HG02642 (cell line): ENCODE data around the gene RGS9.
"Not testable (repeated sequence)": the region's sequence is repeated elsewhere in the genome, so short reads cannot be mapped to it uniquely, and the experiment has no call there.

Experiments used
- ATAC-seq: cut with Tn5 transposase; IDR thresholded peaks from one replicate; pipeline ENCODE4 v1.9.1; 2021; ENCODE audit warnings: mild to moderate bottlenecking; ENCODE audit not compliant: unreplicated experiment, poor library complexity

Gene RGS9

GRCh38 chr17:65137021-65137939 is at the start of gene RGS9:
RGS9 (plus strand) TSS chr17:65137370; CDS start chr17:65137541, 171 bp downstream.
- ATAC-seq, result peak; percentile 90

DNA sequence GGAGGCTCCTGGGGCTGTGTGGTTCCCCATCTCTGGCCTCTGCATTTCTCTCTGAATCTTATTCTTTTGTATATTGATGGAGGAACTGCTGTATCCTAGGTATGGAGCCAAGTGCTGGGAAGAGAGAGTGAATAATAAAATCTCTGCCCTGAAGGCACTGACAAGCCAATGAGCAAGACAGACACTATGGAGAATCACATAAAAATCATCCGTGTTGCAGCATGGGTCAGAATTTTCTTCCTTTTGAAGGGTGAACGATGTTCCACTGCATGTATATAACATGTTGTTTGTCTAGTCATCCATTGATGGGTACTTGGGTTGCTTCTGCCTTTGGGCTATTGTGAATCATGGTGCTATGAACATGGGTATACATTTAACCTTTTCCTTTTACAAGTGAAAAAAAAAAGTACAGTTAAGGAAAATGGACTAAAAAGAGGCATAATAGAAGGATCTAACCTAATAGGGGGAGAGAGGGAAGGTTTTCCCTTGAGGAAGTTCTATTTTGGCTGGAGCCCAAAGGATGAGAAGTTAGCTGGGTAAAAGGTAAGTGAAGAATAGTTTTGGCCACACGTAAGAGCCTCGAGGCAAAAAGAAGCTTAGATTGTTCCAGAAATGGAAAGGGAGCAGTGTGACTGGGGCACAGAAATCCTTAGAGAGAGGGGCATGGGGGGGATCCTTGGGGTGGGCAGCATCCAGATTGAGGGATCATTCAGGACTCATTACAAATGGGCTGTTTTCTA is 48.4 kb upstream of the RGS9 start:
- no peak for ATAC-seq

DNA sequence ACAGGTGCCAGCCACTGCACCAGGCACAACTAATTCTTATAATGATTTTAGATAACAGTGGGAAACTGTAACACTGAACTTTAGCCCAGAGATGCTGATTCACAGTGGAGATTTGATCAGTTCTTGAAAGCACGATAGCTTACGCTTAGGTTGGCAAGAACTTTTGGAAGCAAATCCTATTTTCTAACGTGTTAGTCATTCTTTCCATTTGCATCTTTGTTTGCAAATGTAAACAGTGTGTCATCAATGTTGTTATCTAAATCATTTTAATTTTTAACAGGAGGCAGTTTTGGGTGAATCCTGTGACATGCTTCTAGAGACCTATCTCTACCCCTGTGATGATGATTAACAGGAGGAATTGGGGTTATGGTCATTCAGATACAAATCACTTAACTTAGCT is 44.9 kb upstream of the RGS9 start:
- no peak for ATAC-seq

DNA sequence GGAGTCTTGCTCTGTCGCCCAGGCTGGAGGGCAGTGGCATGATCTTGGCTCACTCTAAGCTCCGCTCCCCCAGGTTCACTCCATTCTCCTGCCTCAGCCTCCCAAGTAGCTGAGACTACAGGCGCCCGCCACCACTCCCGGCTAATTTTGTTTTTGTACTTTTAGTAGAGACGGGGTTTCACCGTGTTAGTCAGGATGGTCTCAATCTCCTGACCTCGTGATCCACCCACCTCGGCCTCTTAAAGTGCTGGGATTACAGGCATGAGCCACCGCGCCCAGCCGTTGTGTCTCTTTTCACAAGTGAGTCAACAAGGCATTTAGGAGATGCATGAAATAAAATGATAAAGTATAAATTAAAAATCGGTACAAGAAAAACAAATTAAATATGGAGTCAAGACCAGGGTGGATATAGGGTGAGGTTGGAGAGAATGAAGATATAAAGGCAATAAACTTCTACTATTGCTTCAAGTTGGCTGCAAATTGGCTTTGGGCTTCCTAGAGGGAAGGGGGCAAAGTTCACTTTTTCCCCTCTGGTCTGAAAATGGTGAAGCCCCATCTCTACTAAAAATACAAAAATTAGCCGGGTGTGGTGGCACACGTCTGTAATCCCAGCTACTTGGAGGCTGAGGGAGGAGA is 44.3 kb upstream of the RGS9 start:
- ATAC-seq, result not testable (repeated sequence)

DNA sequence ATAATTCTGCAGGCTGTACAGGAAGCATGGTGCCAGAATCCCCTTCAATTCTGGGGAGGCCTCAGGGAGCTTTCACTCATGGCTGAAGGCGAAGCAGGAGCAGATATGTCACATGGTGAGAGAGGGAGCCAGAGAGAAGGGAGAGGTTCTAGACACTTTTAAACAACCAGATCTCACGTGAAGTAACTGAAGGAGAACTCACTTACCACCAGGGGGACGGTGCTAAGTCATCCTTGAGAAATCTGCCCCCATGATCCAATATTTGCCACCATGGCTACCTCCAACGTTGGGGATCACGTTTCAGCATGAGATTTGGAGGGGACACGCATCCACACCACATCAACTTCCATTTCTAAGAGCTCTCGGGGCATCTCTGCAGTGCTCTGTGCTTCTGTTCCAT is 43.2 kb upstream of the RGS9 start:
- ATAC-seq, result no peak

DNA sequence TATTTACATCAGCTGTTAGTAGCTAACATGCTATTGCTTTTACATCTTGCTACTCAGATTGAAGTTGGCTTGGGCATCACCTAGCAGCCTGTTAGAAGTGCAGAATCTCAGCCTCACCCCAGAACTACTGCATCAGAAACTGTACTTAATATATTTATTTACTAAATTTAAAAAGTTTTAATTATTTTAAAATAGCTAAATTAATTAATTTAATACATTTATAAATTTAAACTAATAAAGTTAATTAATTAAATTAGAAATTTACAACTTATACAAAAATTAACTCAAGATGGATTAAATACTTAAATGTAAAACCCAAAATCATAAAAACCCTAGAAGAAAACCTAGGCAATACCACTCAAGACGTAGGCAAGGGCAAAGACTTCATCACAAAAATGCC is 41.7 kb upstream of the RGS9 start:
- ATAC-seq, result no peak

DNA sequence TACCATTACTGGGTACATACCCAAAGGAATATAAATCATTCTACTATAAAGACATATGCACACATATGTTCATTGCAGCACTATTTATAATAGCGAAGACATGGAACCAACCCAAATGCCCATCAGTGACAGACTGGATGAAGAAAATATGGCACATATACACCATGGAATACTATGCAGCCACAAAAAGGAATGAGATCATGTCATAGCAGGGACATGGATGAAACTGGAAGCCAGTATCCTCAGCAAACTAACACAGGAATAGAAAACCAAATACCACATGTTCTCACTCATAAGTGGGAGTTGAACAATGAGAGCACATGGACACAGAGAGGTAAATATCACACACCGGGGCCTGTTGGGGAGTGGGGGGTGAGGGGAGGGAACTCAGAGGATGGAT is 40.8 kb upstream of the RGS9 start:
- ATAC-seq, result not testable (repeated sequence)

GRCh38 chr17:65097110-65097509 is 40.1 kb upstream of the RGS9 start:
- ATAC-seq, result no peak

DNA sequence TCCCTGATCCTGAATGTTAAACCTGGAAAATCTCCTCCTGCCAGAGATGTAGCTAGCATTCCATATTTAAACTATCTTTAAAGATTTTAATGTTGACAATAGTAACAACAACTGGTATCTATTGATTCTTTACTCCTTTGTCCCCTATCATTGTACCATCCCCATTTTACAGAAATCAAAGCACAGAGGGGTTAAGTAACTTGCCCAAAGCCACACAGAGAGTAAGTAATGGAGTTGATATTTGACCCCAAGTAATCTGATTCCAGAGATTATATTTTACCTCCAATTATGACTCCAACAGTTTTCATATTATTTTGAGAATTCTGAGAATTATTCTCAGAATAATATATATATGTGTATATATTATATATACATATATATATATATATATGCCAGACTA is 37.7 kb upstream of the RGS9 start:
- ATAC-seq, result no peak

DNA sequence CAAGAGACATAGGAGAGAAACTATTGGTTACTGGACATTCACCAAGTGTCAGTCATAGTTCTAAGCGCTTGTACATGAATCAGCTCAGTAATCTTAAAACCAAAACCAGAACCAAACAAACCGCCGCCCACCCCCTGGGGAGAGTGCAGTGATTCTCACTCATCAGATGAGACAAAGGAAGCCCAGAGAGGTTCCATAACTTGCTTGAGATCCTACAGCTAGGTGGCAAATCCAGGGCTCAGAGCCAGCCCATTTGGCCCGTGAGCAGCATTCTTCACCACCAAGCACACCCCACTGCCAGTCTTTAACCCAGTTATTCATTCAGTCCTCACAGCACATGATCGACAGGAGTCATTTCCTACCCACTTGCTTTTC is 37.2 kb upstream of the RGS9 start:
- peak; percentile 70 for ATAC-seq

GRCh38 chr17:65100316-65101140 is 36.6 kb upstream of the RGS9 start:
- ATAC-seq, result peak; percentile 79

DNA sequence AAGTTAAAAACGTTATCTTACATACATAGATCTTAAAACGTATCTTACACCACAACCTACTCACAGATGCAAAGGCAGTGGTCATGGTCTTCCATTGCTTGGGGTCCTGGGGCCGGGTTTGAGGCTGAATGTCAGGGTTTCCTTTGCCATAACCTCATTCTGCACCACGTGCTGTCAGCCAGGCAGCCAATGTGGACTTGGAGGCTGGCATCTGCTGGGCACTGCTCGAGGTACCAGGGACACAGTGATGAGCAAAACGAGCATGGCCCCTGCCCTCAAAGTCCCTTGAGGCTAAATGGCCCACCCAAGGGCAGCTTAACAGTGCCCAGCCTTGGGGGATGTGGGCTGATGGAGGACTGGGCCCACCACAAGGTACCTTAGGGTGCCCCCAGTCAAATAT is 35.8 kb upstream of the RGS9 start:
- ATAC-seq, result no peak

DNA sequence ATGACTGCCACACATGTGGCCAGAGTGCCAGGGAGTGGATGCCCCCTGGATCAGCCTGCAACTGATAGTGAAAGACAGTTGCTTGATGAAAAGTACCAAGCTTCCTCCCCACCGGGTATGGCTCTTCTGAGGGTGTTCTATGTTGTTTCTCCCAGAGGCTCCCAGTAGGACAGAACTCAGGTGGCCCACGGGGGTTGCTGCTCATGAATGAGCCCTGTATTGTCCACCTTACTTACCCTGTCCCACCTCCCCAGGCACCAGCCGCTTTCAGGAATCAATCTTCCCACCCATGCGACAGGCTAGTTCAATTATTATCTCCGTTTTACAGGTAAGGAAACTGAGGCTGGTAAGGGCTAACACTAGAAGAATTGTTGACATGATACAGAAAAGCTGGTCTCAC is 34.9 kb upstream of the RGS9 start:
- no peak for ATAC-seq

GRCh38 chr17:65102788-65103187 is 34.4 kb upstream of the RGS9 start:
- no peak for ATAC-seq

GRCh38 chr17:65103431-65103830 is 33.7 kb upstream of the RGS9 start:
- ATAC-seq, result no peak

- ATAC-seq, result no peak
Measured at GRCh38 chr17:65103896-65104295, 33.3 kb upstream of the RGS9 start.

- no peak for ATAC-seq
Measured at GRCh38 chr17:65104541-65104940, 32.6 kb upstream of the RGS9 start.

GRCh38 chr17:65104973-65105372 is 32.2 kb upstream of the RGS9 start:
- ATAC-seq, result no peak

DNA sequence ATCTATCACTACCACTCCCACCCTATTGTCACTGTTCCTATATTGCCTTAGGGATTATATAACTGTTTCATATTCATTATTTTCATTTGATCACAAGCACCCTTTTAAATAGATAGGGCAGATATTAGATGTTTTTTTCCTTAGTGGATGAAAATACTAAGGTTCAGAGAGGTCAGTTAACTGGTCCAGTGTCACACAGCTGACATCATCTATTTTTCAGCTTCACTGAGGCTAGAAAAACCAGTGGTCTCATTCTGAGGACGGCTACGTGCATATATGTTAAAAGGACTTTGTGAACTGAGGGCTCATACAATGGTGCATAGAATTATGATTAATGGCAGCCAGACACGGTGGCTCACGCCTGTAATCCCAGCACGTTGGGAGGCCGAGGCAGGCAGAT is 29.0 kb upstream of the RGS9 start:
- no peak for ATAC-seq

DNA sequence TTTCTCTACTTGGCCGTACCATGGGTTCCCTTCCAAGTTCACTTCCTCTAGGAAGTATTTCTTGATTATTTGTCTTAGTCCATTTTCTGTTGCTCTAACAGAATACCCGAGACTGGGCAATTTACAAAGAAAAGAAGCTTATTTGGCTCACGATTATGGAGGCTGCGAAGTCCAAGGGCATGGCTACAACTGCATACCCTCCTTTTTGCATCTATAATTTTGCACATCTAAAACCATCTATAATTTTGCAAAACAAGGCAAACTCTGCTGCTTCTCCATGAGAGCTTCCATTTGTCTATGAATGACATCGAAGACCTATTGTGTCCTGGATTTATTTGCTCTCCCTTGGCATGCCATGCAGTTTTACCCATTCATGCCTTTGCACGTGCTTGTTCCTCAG is 27.6 kb upstream of the RGS9 start:
- ATAC-seq, result no peak
